WTC11 (cell line): Measurements from ENCODE around the gene TMEM191C. TPM values are rescaled to one million over a fixed set of nuclear protein-coding genes. Genes with fewer than 3 reads are reported as not detected.
"Not testable (repeated sequence)": the region's sequence is repeated elsewhere in the genome, so short reads cannot be mapped to it uniquely, and the experiment has no call there.

Experiments
- ATAC-seq: fragments of 200-7000 bp; cut with Tn5 transposase; 2 replicates; pipeline ENCODE4 v1.10.0; 2021; ENCODE audit warnings: mild to moderate bottlenecking, moderate library complexity
- CTCF ChIA-PET: fragments of 300-600 bp; sonication (Branson Sonifier 250); formaldehyde crosslinking; loops from one replicate; lab custom pipeline; 2021; ENCODE audit warnings: antibody characterized with exemption; lab: Charles Lee
- POLR2A ChIA-PET: fragments of 350-600 bp; sonication (Branson Sonifier 250); formaldehyde crosslinking; loops from one replicate; lab custom pipeline; 2021; ENCODE audit warnings: antibody characterized with exemption; lab: Charles Lee
- DNase-seq: peaks from one replicate; pipeline ENCODE4 v3.0.0; 2021; ENCODE audit warnings: low spot score
- H3K27ac Mint-ChIP-seq: 2 replicates; pipeline ENCODE4 v1.8.0; 2021; ENCODE audit warnings: mixed read lengths
- H3K27me3 Mint-ChIP-seq: 2 replicates; pipeline ENCODE4 v1.8.0; 2021; ENCODE audit warnings: low read depth, mild to moderate bottlenecking, moderate library complexity, mixed read lengths
- H3K36me3 Mint-ChIP-seq: 2 replicates; pipeline ENCODE4 v1.8.0; 2021; ENCODE audit warnings: mixed read lengths
- H3K4me1 Mint-ChIP-seq: 2 replicates; pipeline ENCODE4 v1.8.0; 2022; ENCODE audit warnings: mixed read lengths
- H3K4me3 Mint-ChIP-seq: 2 replicates; pipeline ENCODE4 v1.8.0; 2021; ENCODE audit warnings: mild to moderate bottlenecking, moderate library complexity, mixed read lengths
- H3K9me3 Mint-ChIP-seq: 2 replicates; pipeline ENCODE4 v1.8.0; 2021; ENCODE audit warnings: mixed read lengths
- ATF1 ChIP-seq: sonication (generic); formaldehyde crosslinking; IDR thresholded peaks from 2 replicates; pipeline ENCODE4 v1.8.1; 2023; ENCODE audit warnings: mild to moderate bottlenecking, moderate library complexity, missing genetic modification reagents
- ATF3 ChIP-seq: sonication (generic); formaldehyde crosslinking; conservative IDR thresholded peaks from 2 replicates; pipeline ENCODE4 v1.8.1; 2022; ENCODE audit warnings: mild to moderate bottlenecking, missing genetic modification reagents
- CREB1 ChIP-seq: sonication (generic); formaldehyde crosslinking; IDR thresholded peaks from 2 replicates; pipeline ENCODE4 v1.8.0; 2023; ENCODE audit warnings: mild to moderate bottlenecking, missing genetic modification reagents
- CREM ChIP-seq: sonication (generic); formaldehyde crosslinking; IDR thresholded peaks from 2 replicates; pipeline ENCODE4 v1.8.1; 2022; ENCODE audit warnings: mild to moderate bottlenecking, missing genetic modification reagents, moderate library complexity
- CTCF ChIP-seq: fragments of 200-600 bp; IDR thresholded peaks from 2 replicates; pipeline ENCODE4 v1.8.0; 2022; ENCODE audit warnings: antibody characterized with exemption
- FOXP1 ChIP-seq: sonication (generic); formaldehyde crosslinking; IDR thresholded peaks from 2 replicates; pipeline ENCODE4 v1.8.0; 2022; ENCODE audit warnings: missing genetic modification reagents, mild to moderate bottlenecking, moderate library complexity, borderline replicate concordance
- FOXP4 ChIP-seq: sonication (generic); formaldehyde crosslinking; IDR thresholded peaks from 2 replicates; pipeline ENCODE4 v1.8.0; 2022; ENCODE audit warnings: mild to moderate bottlenecking, missing genetic modification reagents
- MYBL2 ChIP-seq: sonication (generic); formaldehyde crosslinking; IDR thresholded peaks from 2 replicates; pipeline ENCODE4 v1.8.1; 2023; ENCODE audit warnings: mild to moderate bottlenecking, moderate library complexity, missing genetic modification reagents
- NFE2L1 ChIP-seq: sonication (generic); formaldehyde crosslinking; IDR thresholded peaks from 2 replicates; pipeline ENCODE4 v1.8.1; 2023; ENCODE audit warnings: missing genetic modification reagents
- RELA ChIP-seq: sonication (generic); formaldehyde crosslinking; IDR thresholded peaks from 2 replicates; pipeline ENCODE4 v1.8.1; 2022; ENCODE audit warnings: missing genetic modification reagents, mild to moderate bottlenecking, borderline replicate concordance
- TEAD1 ChIP-seq: sonication (generic); formaldehyde crosslinking; IDR thresholded peaks from 2 replicates; pipeline ENCODE4 v1.8.0; 2022; ENCODE audit warnings: mild to moderate bottlenecking, missing genetic modification reagents
- ZNF263 ChIP-seq: sonication (generic); formaldehyde crosslinking; IDR thresholded peaks from 2 replicates; pipeline ENCODE4 v1.8.1; 2022; ENCODE audit warnings: low read depth, mild to moderate bottlenecking, moderate library complexity, missing genetic modification reagents
- ZNF423 ChIP-seq: fragments of 250-450 bp; sonication (Bioruptor Pico); IDR thresholded peaks from 2 replicates; pipeline ENCODE4 v2.1.2; 2022; ENCODE audit warnings: mild to moderate bottlenecking, moderate library complexity
- total RNA-seq: library from RNA; stranded (reverse); gene quantifications from 3 replicates; pipeline ENCODE4 v1.2.3, GENCODE V29; 2021

TMEM191C gene
- total RNA-seq, 1 experiment from 2014 or later, result 6.4 TPM

- H3K4me1 Mint-ChIP-seq, CTCF ChIA-PET, H3K27me3 Mint-ChIP-seq, H3K36me3 Mint-ChIP-seq, DNase-seq, POLR2A ChIA-PET, H3K9me3 Mint-ChIP-seq, ATAC-seq, H3K27ac Mint-ChIP-seq, H3K4me3 Mint-ChIP-seq: not testable (repeated sequence)
These were observed 26.0 kb upstream of the TMEM191C start for GRCh38 chr22:21441170-21441569.

GRCh38 chr22:21442123-21442522 is 25.1 kb upstream of the TMEM191C start:
- H3K4me3 Mint-ChIP-seq, POLR2A ChIA-PET: not testable (repeated sequence)
- peak; percentile 67 for ATAC-seq

GRCh38 chr22:21442646-21443045 is 24.5 kb upstream of the TMEM191C start:
- ATAC-seq, H3K27me3 Mint-ChIP-seq, H3K36me3 Mint-ChIP-seq, H3K9me3 Mint-ChIP-seq, H3K4me3 Mint-ChIP-seq, POLR2A ChIA-PET, H3K4me1 Mint-ChIP-seq: not testable (repeated sequence)
- CTCF ChIA-PET, result interaction anchor here (1.4 kb wide), 1 partner anchor 200 kb away, joined by 3 read pairs; no protein-coding TSS in a partner anchor
- peak; percentile 12 for DNase-seq
- H3K27ac Mint-ChIP-seq, result peak overlapping the region; percentile 89

More at GRCh38 chr22:21442123-21442522, 25.1 kb upstream of the TMEM191C start:
- H3K4me1 Mint-ChIP-seq, H3K27ac Mint-ChIP-seq, H3K27me3 Mint-ChIP-seq, DNase-seq, CTCF ChIA-PET, H3K36me3 Mint-ChIP-seq, H3K9me3 Mint-ChIP-seq: not testable (repeated sequence)

- Mint-ChIP-seq H3K4me1 (peaks cover 12% of the 10 kb centered on the region), H3K4me3 (no peak overlapping the region; the same call in 1 of the 2 replicates)
- TF ChIP-seq FOXP4 (CRISPR knock-in tag) (no peak), CREB1 (CRISPR knock-in tag) (no peak), ZNF423 (CRISPR knock-in tag) (peak; percentile 51; the same call in 1 of the 2 replicates)
- TF ChIP-seq, all 79 proteins: peak for 1
- no peaks in the 10 kb centered on the region for H3K9me3 Mint-ChIP-seq
- no peak for ATAC-seq
- peak overlapping the region; percentile 89 for H3K27ac Mint-ChIP-seq
- ChIA-PET CTCF (interaction anchor here (1.1 to 1.4 kb wide), 2 partner anchors 200 to 340 kb away, joined by 3 read pairs; no protein-coding TSS in a partner anchor), POLR2A (no interaction called here)
- H3K36me3 Mint-ChIP-seq, result peaks cover 11% of the 10 kb centered on the region; the same call in 1 of the 2 replicates
- H3K27me3 Mint-ChIP-seq, result no peaks in the 10 kb centered on the region
- peak; percentile 17 for DNase-seq
These were observed 24.0 kb upstream of the TMEM191C start for GRCh38 chr22:21443057-21443734.

- DNase-seq, result peak; percentile 13
- CTCF ChIA-PET, result interaction anchor here (1.1 to 1.4 kb wide), 2 partner anchors 199 to 341 kb away, joined by 3 read pairs; no protein-coding TSS in a partner anchor
These were observed 23.3 kb upstream of the TMEM191C start for GRCh38 chr22:21443735-21444421.

More at GRCh38 chr22:21443735-21444421, 23.3 kb upstream of the TMEM191C start:
- Mint-ChIP-seq H3K9me3 (no peaks in the 10 kb centered on the region), H3K4me1 (peaks cover 16% of the 10 kb centered on the region), H3K27ac (peak overlapping the region; percentile 89), H3K27me3 (no peaks in the 10 kb centered on the region), H3K4me3 (no peak overlapping the region), H3K36me3 (peaks cover 11% of the 10 kb centered on the region; the same call in 1 of the 2 replicates)
- POLR2A ChIA-PET, result no interaction called here
- ATAC-seq, result no peak
- TF ChIP-seq TEAD1 (CRISPR knock-in tag) (no peak), CTCF (no peak), MYBL2 (CRISPR knock-in tag) (no peak), ZNF263 (CRISPR knock-in tag) (no peak), ATF3 (CRISPR knock-in tag) (no peak), NFE2L1 (CRISPR knock-in tag) (no peak), ATF1 (CRISPR knock-in tag) (no peak), RELA (CRISPR knock-in tag) (no peak), ZNF423 (CRISPR knock-in tag) (no peak), FOXP1 (no peak), CREM (CRISPR knock-in tag) (no peak)
